ENCODE data around the gene PHACTR3. TPM values are rescaled to one million over a fixed set of nuclear protein-coding genes. Genes with fewer than 3 reads are reported as not detected.

Gene PHACTR3
- total RNA-seq, 1 donor: not detected

DNA sequence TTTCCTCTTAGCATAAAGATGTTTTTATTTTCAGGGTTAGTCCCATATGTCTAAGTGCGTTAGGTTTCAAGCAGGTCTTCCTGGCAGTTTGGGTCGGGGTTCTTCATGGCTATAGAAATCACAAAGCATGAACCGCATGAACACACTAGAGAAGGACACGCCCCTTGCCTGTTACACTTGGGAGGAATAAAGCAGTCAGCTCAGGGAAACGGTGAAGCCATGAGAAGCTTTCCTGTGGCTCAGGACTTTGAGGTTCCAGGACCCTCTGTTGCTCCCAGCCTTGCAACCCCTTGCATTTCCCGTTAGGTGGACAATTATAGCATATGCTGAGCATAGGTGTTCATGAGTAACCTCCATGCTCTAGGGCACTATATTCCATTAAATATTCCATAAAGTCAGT is 232.4 kb downstream of the PHACTR3 start:
- Histone ChIP-seq H4K20me1 (ENCODE audit: insufficient read depth, low read length) (no peaks in the 10 kb centered on the region), H2AFZ (ENCODE audit: low read length) (no peak overlapping the region), H3K36me3 (ENCODE audit: insufficient read depth, low read length) (no peaks in the 10 kb centered on the region), H3K4me1 (ENCODE audit: insufficient read depth, low read length) (peaks cover 15% of the 10 kb centered on the region), H3K4me3 (ENCODE audit: insufficient read depth, low read length) (no peak overlapping the region), H3K4me2 (ENCODE audit: insufficient read depth, low read length) (no peak overlapping the region), H3K79me2 (ENCODE audit: insufficient read depth, low read length) (no peaks in the 10 kb centered on the region), H3K27ac (ENCODE audit: low read depth, low read length) (no peak overlapping the region), H3K9me3 (ENCODE audit: low read depth, low read length) (no peaks in the 10 kb centered on the region), H3K27me3 (ENCODE audit: insufficient read depth, low read length) (peaks cover 15% of the 10 kb centered on the region)
- no peak for TF ChIP-seq CTCF (IDR thresholded peaks at IDR 0.05; ENCODE audit: extremely low read depth, low read depth, low read length)
- DNase-seq (ENCODE audit: insufficient read length, low spot score, missing footprints): no peak

GRCh38 chr20:59837623-59838394 is 233.5 kb downstream of the PHACTR3 start:
- Histone ChIP-seq H3K79me2 (ENCODE audit: insufficient read depth, low read length) (no peaks in the 10 kb centered on the region), H4K20me1 (ENCODE audit: insufficient read depth, low read length) (no peaks in the 10 kb centered on the region), H3K36me3 (ENCODE audit: insufficient read depth, low read length) (no peaks in the 10 kb centered on the region), H3K27ac (ENCODE audit: low read depth, low read length) (no peak overlapping the region), H3K9me3 (ENCODE audit: low read depth, low read length) (no peaks in the 10 kb centered on the region), H3K4me1 (ENCODE audit: insufficient read depth, low read length) (peaks cover 15% of the 10 kb centered on the region), H3K4me2 (ENCODE audit: insufficient read depth, low read length) (no peak overlapping the region), H3K27me3 (ENCODE audit: insufficient read depth, low read length) (peaks cover 13% of the 10 kb centered on the region), H2AFZ (ENCODE audit: low read length) (no peak overlapping the region), H3K4me3 (ENCODE audit: insufficient read depth, low read length) (no peak overlapping the region)
- no peak for DNase-seq (ENCODE audit: insufficient read length, low spot score, missing footprints)
- TF ChIP-seq CTCF (IDR thresholded peaks at IDR 0.05; ENCODE audit: extremely low read depth, low read depth, low read length): no peak

- Histone ChIP-seq H4K20me1 (ENCODE audit: insufficient read depth, low read length) (no peaks in the 10 kb centered on the region), H3K9me3 (ENCODE audit: low read depth, low read length) (no peaks in the 10 kb centered on the region), H3K4me2 (ENCODE audit: insufficient read depth, low read length) (no peak overlapping the region), H3K4me1 (ENCODE audit: insufficient read depth, low read length) (peaks cover 15% of the 10 kb centered on the region), H2AFZ (ENCODE audit: low read length) (no peak overlapping the region), H3K79me2 (ENCODE audit: insufficient read depth, low read length) (no peaks in the 10 kb centered on the region), H3K27ac (ENCODE audit: low read depth, low read length) (no peak overlapping the region), H3K4me3 (ENCODE audit: insufficient read depth, low read length) (no peak overlapping the region), H3K36me3 (ENCODE audit: insufficient read depth, low read length) (no peaks in the 10 kb centered on the region), H3K27me3 (ENCODE audit: insufficient read depth, low read length) (peaks cover 11% of the 10 kb centered on the region)
- no peak for DNase-seq (ENCODE audit: insufficient read length, low spot score, missing footprints)
- TF ChIP-seq CTCF (IDR thresholded peaks at IDR 0.05; ENCODE audit: extremely low read depth, low read depth, low read length): no peak
Measured at GRCh38 chr20:59839400-59839799, 235.1 kb downstream of the PHACTR3 start.

GRCh38 chr20:59845472-59845871 is 241.1 kb downstream of the PHACTR3 start:
- no peaks in the 10 kb centered on the region for H3K4me1 ChIP-seq (ENCODE audit: insufficient read depth, low read length)
- no peak for TF ChIP-seq CTCF (IDR thresholded peaks at IDR 0.05; ENCODE audit: extremely low read depth, low read depth, low read length)

More at GRCh38 chr20:59845472-59845871, 241.1 kb downstream of the PHACTR3 start:
- no peaks in the 10 kb centered on the region for H3K36me3 ChIP-seq (ENCODE audit: insufficient read depth, low read length)
- H3K9me3 ChIP-seq (ENCODE audit: low read depth, low read length): no peaks in the 10 kb centered on the region
- DNase-seq (ENCODE audit: insufficient read length, low spot score, missing footprints): no peak
- H3K79me2 ChIP-seq (ENCODE audit: insufficient read depth, low read length): no peaks in the 10 kb centered on the region
- H3K4me2 ChIP-seq (ENCODE audit: insufficient read depth, low read length): no peak overlapping the region
- no peaks in the 10 kb centered on the region for H3K27me3 ChIP-seq (ENCODE audit: insufficient read depth, low read length)
- H3K4me3 ChIP-seq (ENCODE audit: insufficient read depth, low read length): no peak overlapping the region
- H3K27ac ChIP-seq (ENCODE audit: low read depth, low read length): no peak overlapping the region
- H2AFZ ChIP-seq (ENCODE audit: low read length): no peak overlapping the region
- H4K20me1 ChIP-seq (ENCODE audit: insufficient read depth, low read length): no peaks in the 10 kb centered on the region

Data from osteoblast (primary cell).